RWPE2 (cell line): ENCODE results near the gene GRAMD1B.

Source experiments
- ATAC-seq: fragments of 200-7000 bp; cut with Tn5 transposase; 3 replicates; pipeline ENCODE4 v1.9.1; 2021; ENCODE audit warnings: low read depth
- DNase-seq: peaks from one replicate; pipeline ENCODE4 v3.0.0-alpha.2; 2020; ENCODE audit warnings: low spot score
- H3K27ac ChIP-seq: fragments of 450-650 bp; 2 replicates; pipeline ENCODE4 v1.5.1; 2017; ENCODE audit warnings: mild to moderate bottlenecking; ENCODE audit not compliant: poor library complexity, severe bottlenecking
- H3K27me3 ChIP-seq: fragments of 250-450 bp; sonication (Bioruptor Pico); 2 replicates; pipeline ENCODE4 v1.5.1; 2021; ENCODE audit warnings: mild to moderate bottlenecking, moderate library complexity; ENCODE audit not compliant: insufficient read depth, poor library complexity, severe bottlenecking
- H3K36me3 ChIP-seq: fragments of 250-450 bp; sonication (Bioruptor Pico); 2 replicates; pipeline ENCODE4 v1.5.1; 2020; ENCODE audit warnings: low read depth, mild to moderate bottlenecking, moderate library complexity
- H3K4me1 ChIP-seq: fragments of 250-450 bp; sonication (Bioruptor Pico); 2 replicates; pipeline ENCODE4 v1.5.1; 2021; ENCODE audit warnings: mild to moderate bottlenecking, moderate library complexity; ENCODE audit not compliant: insufficient read depth, poor library complexity, severe bottlenecking
- H3K4me3 ChIP-seq: fragments of 250-450 bp; sonication (Bioruptor Pico); 2 replicates; pipeline ENCODE4 v1.5.1; 2021; ENCODE audit warnings: mild to moderate bottlenecking, moderate library complexity; ENCODE audit not compliant: severe bottlenecking
- H3K9me3 ChIP-seq: fragments of 250-450 bp; sonication (Bioruptor Pico); 2 replicates; pipeline ENCODE4 v1.5.1; 2021; ENCODE audit warnings: mild to moderate bottlenecking, moderate library complexity; ENCODE audit not compliant: severe bottlenecking
- CTCF ChIP-seq: fragments of 450-650 bp; IDR thresholded peaks from one replicate; pipeline ENCODE4 v1.5.1; 2017; ENCODE audit warnings: mild to moderate bottlenecking, moderate library complexity; ENCODE audit not compliant: poor library complexity, severe bottlenecking

GRAMD1B gene

GRCh38 chr11:123469089-123469488, 39.0 kb downstream of the GRAMD1B start:
- no peak for ATAC-seq
- H3K9me3 ChIP-seq = no peaks in the 10 kb centered on the region
- DNase-seq = no peak
- no peak overlapping the region for H3K27ac ChIP-seq
- H3K4me1 ChIP-seq = peaks cover 6% of the 10 kb centered on the region
- no peaks in the 10 kb centered on the region for H3K27me3 ChIP-seq
- no peak overlapping the region for H3K4me3 ChIP-seq
- TF ChIP-seq CTCF = no peak
- no peaks in the 10 kb centered on the region for H3K36me3 ChIP-seq

DNA sequence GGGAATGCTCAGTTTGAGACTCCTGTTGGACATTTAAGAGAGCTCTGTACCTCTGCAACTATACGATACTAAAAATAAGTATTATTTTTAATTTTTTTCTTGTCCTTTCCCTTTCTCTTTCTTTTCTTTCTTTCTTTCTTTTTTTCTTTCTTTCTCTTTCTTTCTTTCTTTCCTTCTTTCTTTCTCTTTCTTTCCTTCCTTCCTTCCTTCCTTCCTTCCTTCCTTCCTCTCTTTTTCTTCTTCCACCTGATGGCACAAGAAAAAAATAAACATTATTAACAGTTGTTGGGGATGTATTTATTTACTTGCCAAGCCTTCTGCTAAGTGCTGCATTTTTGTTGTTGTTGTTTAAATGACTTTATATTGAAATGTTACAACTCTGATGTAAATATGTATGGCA, 39.5 kb downstream of the GRAMD1B start:
- peaks cover 11% of the 10 kb centered on the region for H3K4me1 ChIP-seq

GRCh38 chr11:123470842-123471241, 40.8 kb downstream of the GRAMD1B start:
- Histone ChIP-seq H3K4me3 (no peak overlapping the region), H3K36me3 (no peaks in the 10 kb centered on the region), H3K27me3 (no peaks in the 10 kb centered on the region), H3K9me3 (no peaks in the 10 kb centered on the region), H3K27ac (no peak overlapping the region), H3K4me1 (peaks cover 19% of the 10 kb centered on the region)
- TF ChIP-seq CTCF = no peak
- DNase-seq (no peak), ATAC-seq (no peak)

More for the DNA sequence above, 39.5 kb downstream of the GRAMD1B start:
- ATAC-seq (no peak), DNase-seq (no peak)
- Histone ChIP-seq H3K27me3 (no peaks in the 10 kb centered on the region), H3K27ac (no peak overlapping the region), H3K9me3 (no peaks in the 10 kb centered on the region), H3K36me3 (no peaks in the 10 kb centered on the region), H3K4me3 (no peak overlapping the region)
- no peak for TF ChIP-seq CTCF

DNA sequence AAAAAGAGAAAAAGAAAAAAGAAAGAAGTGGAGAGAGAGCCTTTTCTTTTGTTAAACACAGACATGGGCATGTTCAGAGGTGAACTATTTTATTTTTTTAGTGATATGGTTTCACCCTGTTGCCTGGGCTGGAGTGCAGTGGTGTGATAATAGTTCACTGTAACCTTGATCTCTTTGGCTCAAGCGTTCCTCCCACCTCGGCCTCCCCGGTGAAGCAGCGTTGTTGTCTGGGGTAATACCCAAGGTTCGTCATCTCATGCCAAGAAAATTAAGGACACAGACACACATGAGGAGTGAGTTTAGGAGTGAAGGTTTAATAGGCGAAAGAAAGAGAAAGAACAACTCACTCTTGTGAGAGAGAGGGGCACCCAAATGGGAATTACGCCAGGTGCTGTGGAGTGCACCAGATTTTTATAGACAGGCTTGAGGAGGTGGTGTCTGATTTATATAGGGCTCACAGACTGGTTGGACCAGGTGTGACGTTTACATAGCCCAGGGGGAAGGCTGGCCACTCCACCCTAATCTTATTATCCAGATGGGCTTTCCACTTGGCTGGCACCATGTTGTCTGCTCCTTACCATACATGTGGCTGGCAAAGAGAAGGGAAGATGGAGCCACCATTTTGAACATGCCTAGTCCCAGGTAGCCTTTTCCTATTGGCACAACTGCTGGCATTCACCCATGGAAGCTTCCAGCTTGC, 42.3 kb downstream of the GRAMD1B start:
- H3K4me1 ChIP-seq = peaks cover 19% of the 10 kb centered on the region
- no peaks in the 10 kb centered on the region for H3K27me3 ChIP-seq
- ATAC-seq (no peak), DNase-seq (no peak)
- TF ChIP-seq CTCF = no peak
- no peaks in the 10 kb centered on the region for H3K9me3 ChIP-seq
- no peaks in the 10 kb centered on the region for H3K36me3 ChIP-seq
- no peak overlapping the region for H3K4me3 ChIP-seq
- H3K27ac ChIP-seq = no peak overlapping the region

DNA sequence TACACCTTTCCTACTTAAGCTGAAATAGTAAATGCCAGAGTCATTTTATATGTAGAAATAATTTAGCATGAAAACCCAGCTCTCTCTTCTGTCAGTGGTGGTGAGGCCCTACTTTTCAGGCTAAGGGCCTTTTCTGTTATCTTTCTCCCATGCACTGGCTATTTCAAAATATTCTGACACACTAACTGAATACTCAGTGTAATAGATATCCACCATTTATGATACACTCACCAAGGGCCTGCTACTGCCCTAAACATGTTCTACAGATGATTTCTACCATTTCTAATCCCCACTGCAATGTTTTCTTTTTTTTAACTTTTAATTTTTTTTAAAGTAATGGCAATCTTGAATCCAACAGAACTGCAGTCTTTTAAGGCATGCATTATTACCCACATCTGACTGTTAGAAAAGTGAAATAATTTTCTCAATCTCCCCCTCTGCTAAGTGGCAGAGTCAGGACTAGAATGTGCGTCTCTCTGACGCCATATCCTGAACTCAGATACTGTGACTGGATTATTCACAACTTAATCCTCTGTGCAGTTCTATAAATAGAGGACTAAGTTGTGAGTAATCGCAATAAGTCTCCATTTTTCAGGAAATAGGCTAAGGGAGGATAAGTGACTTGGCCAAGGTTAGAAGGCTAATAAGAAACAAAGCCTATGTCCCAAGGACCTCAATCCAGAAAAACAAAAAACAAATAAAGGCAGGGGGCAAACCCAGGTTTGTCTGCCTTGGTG, 44.0 kb downstream of the GRAMD1B start:
- DNase-seq (no peak), ATAC-seq (peak; percentile 93)
- no peak for TF ChIP-seq CTCF
- H3K27me3 ChIP-seq = no peaks in the 10 kb centered on the region
- H3K27ac ChIP-seq = peak overlapping the region; percentile 60
- H3K36me3 ChIP-seq = no peaks in the 10 kb centered on the region
- H3K9me3 ChIP-seq = no peaks in the 10 kb centered on the region
- peaks cover 19% of the 10 kb centered on the region for H3K4me1 ChIP-seq
- no peak overlapping the region for H3K4me3 ChIP-seq
